ENCODE measurements around the gene PRRT1.
"Not testable (repeated sequence)": the region's sequence is repeated elsewhere in the genome, so short reads cannot be mapped to it uniquely, and the experiment has no call there.

PRRT1 gene

DNA sequence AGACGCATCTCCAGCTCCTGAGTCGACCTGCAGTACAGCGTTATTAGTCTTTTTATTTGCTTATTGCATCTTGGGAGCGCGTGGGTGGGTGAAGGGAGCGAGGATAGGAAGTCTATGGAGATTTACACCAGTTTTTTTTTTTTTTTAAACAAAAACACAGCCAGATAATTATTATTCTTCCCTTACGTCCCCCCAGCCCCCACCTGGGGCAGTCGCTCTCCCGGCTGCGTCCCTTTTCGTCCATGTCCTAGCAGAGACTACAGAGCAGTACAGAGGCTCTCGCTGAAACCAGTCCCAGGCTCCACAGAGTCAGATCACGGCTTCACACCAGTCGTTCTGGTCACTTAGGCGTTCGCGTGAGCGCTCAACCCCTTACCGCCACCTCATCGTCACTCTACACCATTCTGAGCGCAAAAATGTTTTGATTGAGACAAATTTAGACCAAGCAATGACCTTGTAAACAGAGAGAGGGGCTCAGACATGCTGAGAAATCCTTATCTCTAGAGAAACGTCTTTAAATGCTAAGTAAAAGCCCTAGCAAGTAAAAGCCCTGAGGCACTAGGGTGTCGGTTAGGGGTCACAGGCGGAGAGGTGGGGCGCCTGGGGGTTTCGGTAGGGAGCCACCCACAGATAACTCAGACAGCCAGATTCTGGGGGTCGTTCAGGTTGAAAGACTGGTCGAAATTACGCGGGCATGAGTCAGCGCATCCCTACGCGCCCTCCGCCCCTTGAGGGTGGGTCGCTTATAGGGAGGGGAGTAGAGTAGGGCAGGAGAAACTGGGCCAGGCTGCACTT, 1.2 kb upstream of the PRRT1 start:
- DNase-seq = peak in 13 of 56 donors; percentile 10 to 63 (median 49)

DNA sequence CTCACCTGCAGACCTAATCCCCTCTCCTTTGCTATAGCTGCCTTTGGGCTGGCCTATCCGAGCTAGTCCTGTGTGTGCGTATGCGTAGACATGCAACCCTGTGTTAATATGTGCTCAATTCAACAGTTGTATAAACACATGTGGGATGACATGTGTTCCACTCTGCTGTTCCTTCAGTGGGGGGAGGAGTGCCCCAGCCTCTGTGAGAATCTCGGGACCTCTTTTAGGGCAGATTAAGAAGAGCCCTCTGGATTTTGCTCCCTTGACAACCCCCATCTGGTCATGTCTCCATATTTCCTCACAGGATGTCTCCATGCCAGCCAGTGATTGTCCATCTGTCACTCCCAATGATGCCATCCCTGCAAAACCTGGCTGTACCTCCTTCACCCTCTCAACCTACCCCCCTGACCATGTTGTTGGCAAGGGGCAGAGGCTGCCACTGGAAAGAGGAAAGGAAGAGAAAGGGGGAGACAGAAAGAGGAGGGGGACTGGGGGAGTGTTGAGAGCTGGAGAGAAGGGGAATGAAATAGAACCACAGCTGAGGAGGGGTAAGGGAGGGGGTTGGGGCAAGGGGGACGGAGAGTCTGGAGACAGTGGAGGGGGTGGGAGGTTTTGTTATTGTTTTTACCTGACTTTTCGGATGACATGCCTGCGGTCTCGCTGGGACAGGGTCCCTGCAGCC, 417 bp downstream of the PRRT1 start:
- DNase-seq = peak in 7 of 56 donors; percentile 15 to 62 (median 39)

DNA sequence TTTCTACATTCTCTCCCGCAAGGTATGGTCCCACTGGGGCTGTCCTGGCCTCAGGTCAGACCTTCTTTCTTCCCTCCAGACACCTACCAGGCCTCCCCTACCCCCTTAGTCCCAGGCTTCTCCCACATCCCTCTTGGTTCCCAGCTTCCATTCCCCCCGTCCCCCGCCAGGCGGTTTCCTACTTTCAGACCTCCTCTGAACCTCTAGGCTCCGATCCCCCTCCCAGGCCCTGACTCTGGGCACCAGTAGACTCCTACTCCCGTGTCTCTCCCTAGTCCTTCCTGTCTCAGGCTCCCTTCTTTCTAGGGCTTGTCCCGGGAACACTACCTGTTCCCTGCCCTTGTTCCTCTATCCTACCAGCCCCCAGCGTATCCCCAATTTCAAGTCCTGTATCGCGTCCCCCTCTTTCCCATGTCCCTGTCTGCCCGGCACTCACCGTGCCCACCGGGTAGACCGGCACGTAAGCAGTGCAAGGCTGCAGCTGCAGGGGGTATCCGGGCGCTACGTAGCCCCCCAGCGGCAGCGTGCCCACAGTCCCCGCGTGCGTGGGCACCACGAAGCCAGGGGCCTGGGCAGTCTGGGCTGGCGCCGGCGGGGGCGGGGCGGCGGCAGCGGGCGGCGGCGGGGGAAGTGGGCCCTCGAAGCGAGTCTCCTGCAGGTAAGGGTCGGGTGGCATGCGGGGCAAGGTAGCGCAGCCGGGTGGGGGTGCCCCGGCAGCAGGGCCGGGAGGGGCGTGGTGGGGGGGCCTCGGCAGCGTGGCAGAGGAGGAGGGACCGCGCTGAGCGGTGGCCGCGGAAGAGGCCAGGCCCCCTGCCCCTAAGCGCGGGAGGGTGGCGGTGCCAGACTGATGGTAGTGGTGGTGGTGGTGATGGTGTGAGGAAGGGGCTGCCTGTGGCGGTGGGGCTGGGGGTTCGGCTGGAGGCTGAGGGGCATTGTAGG, 1.5 kb downstream of the PRRT1 start:
- DNase-seq = no peak

DNA sequence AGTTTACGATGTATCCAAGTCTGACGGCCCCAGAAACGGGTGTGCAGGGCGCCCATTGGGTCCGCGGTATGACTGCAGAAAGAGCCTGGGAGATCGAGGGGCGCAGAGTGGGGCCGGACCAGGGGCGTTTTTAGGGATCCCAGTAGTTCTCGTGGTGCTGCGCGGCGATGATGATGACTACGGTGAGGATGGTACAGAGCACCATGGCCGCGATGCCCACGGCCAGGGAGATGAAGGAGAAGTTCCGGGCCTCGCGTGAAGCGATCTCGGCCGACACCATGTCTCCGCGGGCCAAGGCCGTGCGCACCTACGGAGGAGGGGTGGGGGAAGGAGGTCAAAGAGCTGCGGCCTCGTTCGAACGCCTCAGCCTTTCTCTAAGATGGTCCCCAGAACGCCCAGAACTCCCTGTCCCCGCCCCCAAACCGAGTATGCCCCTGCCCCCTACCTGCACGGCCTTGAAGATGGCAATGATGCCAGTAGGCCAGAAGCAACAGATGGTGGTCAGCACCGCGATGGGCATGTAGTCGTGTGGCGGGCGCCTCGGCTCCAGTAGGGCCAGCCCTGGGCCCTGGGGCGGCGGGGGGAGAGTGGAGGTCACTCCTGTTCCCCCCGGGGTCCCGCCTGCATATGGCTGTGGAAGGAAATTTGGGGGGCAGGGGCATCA, 2.5 kb downstream of the PRRT1 start:
- no peak for DNase-seq

DNA sequence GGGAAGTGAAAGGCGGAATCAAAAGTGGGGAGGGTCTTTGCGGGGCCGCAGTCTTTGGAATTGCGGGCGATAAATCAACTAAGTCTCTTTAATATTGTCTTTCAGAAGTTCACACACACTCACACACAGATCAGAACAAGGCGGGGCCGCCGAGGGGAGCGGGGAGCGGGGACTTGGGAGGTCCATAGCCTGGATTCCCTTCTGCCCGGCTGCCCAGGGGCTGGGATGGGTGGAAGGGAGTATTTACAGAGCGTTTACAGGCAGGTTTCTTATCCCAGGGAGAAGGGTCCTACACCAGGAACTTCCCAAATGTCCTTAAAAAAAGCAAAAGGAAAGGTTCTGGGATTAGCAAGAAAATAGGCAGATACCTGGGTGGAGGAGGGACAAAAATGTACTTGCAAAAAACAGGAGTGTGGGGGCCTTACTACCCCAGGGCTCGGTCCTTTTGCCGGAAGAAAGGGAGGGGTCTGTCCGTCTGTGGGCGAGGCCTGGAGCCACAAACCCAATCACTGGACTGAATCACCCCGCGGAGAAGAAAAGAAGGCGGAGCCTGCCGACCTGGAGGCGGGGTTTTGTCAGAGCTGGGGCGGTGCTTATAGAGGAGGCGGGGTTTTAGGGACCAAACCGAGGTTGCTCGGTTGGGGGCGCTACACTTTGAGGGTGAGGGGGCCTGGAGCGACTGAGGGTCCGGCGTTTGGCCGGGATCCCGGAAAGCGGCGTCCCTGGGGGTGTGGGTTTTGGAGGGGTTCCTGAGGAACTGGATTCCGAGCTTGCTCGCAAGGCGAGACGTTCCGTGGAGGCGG, 3.2 kb downstream of the PRRT1 start:
- peak in 22 of 56 donors; percentile 9 to 55 (median 26) for DNase-seq

DNA sequence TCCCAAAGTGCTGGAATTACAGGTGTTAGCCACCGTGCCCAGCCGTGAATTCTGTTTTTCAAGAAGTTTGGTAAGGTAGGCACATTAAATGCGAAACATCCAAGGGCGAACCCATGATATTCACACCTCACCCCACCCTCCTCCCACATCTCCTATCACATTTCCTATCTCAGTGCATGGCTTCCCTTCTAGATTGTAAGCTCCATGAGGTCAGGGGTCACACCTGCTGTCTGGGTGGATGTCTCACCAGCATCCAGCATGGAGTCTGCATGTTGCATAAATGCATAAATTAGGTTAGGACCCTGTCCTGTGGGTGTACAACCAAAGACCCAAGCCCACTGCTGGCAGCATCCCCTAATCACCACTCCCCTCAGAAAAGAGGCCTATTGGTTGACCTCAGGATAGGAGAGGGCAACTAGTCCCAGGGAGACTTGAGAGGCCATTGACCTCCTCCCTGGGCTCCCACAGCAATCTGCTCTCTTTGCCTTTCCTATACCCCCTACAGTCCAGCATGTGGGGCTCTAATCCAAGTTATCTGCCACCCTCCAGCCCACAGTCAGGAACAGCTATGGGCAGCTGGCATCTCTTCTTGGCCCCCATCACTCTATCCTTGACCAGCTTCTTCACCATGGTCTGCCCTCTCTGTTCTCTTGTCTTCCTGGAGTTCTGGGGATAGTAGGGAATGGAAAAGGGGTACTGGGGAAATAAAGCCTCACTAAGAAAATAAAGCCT, 4.2 kb downstream of the PRRT1 start:
- DNase-seq = no peak

DNA sequence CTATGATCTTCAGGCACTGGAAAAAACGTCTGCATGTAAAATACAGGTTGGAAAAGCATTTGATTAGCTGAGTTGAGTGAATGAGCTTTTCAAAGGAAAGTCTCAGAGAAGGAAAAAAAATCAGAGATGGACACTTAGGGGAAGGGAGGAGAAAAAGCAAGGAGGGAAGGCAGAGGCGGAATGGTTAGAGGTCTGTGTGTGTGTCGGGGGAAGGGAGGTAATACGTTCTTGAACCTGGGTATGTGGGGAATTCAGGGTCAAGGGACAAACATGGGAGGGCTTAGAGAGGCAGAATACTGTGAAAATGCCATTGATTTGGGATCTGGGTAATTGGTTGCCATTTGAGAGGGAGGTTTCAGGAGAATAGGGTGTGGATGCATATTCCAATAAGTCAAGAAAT, 5.1 kb downstream of the PRRT1 start:
- no peak for DNase-seq

DNA sequence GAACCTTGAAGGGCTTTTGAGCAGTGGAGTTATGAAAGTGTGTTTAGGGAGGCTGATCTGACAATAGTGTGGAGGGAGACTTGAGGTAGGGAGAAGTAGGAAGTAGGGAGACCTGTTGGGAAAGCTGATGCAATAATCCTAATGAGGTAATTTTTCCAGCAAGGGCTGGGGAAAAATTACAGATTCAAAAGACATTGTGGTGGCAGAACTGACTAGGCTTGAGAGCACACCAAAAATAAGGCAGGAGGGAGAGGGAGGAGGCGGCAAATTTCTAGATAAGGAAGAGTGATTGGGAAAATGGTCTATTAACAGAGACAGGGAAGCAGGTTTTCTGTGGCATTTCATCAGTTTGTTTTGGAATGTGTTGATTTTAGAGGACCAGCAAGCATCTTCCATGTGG, 5.5 kb downstream of the PRRT1 start:
- DNase-seq = no peak

DNA sequence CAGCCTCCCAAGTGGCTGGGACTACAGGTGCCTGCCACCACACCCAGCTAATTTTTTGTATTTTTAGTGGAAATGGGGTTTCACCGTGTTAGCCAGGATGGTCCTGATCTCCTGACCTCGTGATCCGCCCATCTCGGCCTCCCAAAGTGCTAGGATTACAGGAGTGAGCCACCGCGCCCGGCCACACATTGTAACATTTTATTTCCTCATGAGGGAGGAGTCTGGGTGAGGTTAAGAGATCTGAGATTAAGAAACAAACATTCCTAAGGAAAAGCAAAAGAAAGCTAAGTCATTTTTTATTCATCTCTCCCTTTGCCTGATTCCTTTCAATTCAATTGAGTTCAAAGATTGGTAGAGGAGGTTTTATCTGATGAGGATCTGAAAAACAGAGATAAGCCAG, 7.5 kb downstream of the PRRT1 start:
- DNase-seq = not testable (repeated sequence)

DNA sequence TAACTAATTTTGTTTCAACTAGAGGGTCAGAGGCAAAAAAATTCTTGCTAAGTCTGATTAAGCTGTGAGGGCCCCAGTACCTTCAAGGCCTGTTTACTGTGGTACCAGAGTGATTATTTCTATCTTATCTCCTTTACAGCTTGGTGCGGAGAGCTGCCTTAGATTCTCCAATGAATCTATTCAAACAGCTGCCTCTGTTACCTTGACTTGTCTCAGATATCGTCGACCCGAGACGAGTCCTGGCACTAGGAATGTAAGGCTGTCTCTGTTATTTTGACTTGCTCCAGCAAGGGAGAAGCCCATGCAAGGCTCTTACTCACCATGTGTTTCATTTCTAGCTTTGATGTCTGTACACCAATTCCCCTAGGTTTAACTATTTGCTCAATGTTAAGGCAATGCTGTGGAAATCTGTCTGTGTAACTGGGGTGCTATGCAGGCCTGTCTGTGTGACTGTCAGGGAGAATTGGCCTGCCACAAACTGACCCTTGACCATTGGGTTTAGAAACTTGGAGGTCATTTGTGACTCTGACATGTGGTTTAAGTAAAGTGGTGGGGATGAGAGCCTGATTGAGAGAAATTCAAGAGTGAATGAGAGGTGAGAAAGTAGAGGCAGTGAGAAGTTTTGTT, 11.2 kb downstream of the PRRT1 start:
- DNase-seq = no peak

DNA sequence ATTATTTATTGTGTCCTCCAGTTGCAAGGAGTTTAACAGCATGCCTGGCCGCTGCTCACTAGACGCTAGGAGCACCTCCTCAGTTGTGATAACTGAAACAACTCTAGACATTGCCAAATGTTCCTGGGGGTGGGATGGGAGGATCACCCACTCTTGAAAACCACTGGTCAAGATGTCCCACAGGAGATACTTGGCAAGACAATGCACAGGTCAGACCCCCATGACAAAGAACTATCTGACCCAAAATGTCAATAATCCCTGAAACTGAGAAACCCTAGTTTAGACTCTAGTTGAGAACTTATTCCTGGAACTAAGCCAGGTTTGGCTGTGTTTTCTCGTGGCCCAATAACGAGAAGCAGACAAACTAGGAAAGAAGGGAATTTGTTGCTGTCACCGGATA, 12.1 kb downstream of the PRRT1 start:
- DNase-seq = no peak

DNA sequence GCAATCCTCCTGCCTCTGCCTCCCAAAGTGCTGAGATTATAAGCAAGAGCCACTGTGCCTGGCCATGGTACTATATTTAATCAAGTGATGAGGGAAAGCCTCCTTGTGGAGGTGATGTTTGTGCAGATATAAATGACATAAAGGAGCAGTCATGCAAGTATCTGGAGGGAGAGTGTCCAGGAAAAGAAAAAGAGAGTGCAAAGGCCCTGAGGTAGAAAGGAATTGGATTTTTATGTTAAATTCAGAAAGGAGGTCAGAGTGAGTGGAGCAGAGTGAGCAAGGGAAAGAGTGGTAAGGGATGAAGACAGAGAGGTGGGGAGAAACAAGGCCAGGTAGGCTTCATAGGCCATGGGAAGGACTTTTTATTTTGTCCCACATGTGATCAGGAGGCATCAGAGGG, 14.3 kb downstream of the PRRT1 start:
- DNase-seq = no peak

DNA sequence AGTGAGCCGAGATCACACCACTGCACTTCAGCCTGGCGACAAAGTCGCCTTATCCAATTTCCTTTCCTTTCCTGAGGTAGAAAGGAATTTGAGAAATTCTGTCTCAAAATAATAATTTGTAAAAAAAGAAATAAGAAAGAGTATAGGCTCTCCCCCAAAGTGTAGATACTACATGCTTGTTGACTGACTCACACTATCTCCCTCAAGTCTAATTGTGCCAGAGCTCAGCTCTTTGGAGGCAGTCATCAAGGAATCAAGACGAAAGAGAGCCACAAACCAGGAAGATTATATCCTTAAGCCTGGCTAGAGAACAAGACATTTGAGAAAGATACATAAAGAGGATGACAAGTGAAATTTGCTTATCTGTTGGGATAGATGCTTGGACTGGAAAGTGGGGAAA, 18.0 kb downstream of the PRRT1 start:
- DNase-seq = no peak

DNA sequence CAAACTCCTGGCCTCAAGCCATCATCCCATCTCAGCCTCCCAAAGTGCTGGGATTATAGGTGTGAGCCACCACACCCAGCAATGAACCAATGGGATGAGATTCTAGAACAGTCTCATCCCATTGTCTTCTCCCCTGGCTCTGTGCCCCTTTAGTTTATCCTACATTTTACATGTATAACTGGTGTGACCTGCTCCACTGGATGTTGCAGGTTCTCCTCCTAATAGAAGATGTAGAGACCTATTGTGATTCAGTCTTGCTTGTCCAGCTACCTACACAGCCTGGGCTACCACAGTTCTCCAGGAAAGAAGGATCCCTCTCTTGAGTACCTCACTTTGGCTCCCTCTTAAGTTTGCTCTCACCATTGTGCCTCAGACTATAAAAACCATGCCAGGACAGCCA, 19.6 kb downstream of the PRRT1 start:
- DNase-seq = no peak

DNA sequence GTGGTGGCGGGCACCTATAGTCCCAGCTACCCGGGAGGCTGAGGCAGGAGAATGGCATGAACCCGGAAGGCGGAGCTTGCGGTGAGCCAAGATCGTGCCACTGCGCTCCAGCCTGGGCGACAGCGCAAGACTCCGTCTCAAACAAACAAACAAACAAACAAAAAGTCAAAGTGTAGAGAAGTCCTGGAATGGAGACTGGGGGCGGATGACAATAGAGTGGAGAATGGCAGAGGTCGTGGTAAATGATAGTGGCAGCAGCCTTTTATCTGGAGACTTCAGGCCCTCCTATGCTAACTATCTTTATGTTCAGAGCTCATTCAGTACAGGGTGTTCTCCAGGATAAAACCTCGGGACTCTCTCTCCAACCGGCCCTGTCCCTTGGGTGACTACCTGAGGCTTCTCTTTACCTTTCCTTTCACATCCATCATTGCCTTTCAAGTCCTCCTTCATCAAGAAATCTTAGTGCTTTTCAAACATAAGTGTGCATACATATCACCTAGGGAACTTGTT, 20.2 kb downstream of the PRRT1 start:
- no peak for DNase-seq

DNA sequence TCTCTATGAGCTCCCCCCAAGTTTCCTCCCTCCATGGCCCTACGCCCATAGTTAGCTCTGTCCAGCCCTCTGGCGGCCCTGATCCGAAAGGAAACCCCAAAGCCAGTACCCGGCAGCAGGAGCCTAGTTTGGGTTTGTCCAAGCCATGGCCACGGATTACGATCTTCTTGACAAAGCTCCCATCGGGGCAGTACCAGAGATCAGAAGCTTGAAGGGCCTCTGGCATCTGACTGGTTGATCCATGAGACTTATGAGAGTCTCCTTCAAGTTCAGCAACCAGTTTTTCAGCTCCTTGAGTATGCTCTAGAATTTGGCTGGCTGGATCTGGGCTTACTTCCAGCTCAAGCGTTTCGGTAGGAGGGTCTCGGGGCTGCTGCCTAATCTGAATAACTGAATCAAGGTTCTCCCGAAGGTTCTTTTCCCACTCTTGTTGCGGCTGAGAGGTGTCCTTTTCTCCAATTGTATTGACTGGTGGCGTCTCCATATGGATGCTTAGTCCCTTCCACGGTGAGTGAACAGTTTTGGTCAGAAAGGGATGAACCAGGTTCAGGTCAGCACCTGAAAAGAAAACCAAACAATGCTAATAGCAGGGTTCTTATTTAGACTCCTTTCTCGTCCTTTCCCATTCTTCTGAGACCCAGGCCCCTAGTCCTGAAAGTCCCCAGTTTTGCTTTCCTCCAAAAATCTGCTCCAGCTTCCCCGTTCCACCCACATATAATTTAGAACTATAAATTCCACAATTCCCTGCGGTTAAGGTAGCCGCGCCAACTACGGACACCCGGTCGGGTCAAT, 22.2 kb downstream of the PRRT1 start:
- DNase-seq = peak in 5 of 56 donors; percentile 71 to 93 (median 80)

DNA sequence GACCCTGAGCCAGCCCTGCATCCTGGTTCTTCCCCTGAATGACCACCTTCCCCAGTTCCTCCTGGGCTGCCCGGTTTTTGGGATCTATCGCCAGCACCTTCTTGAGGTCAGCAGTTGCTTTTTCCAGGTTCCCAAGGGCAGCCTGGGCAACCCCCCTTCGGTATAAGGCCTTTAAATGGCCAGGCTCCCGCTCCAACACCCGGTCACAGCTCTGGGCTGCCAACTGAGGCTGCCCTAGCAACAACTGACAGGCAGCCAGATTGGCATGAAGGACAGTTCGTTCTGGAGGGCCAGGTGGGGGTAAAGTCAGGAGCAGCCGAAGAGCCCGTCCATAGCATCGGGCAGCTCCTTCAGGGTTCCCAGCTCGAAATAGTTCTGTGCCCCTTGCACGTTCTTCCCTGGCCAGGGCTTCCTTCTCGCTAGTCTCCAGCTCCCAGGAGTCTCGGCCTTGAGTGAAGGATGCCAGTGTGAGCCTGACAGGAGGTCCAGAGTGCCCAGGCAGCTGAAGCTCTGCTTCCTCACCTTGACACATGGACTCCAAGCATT, 22.9 kb downstream of the PRRT1 start:
- DNase-seq = no peak
